Measurements from ENCODE around the gene EPHB2. TPM values are rescaled to one million over a fixed set of nuclear protein-coding genes. Genes with fewer than 3 reads are reported as not detected.

Gene EPHB2
- total RNA-seq, 1 donor from 2014 or later = 6.0 TPM

DNA sequence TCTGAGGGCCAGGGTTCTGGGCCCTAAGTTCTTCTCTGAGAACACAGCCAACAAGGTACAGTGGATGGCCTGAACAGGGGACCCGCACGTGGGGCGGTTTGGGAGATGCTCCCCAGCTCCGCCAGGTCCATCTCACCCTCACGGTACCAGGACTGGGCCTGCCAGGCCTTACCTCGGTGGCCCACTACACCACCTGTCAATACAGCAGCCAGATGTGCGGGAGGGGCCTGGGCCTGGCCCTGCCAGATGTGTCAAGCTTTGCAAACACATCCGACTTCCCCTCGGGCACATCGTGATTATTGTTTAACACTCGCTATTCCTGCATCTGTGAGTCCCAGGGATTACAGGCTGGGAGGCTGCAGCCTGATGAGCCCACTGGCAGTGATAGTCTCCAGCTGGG, 139.6 kb downstream of the EPHB2 start:
- DNase-seq (no peak), ATAC-seq (no peak)
- no peak overlapping the region for H3K27ac ChIP-seq
- no peaks in the 10 kb centered on the region for H3K36me3 ChIP-seq
- intact Hi-C loops (cut with DNase I) = no loop called here
- H3K4me3 ChIP-seq = no peak overlapping the region
- H3K4me1 ChIP-seq = no peaks in the 10 kb centered on the region
- no peaks in the 10 kb centered on the region for H3K9me3 ChIP-seq
- no peaks in the 10 kb centered on the region for H3K27me3 ChIP-seq
- TF ChIP-seq, protein P1, sequence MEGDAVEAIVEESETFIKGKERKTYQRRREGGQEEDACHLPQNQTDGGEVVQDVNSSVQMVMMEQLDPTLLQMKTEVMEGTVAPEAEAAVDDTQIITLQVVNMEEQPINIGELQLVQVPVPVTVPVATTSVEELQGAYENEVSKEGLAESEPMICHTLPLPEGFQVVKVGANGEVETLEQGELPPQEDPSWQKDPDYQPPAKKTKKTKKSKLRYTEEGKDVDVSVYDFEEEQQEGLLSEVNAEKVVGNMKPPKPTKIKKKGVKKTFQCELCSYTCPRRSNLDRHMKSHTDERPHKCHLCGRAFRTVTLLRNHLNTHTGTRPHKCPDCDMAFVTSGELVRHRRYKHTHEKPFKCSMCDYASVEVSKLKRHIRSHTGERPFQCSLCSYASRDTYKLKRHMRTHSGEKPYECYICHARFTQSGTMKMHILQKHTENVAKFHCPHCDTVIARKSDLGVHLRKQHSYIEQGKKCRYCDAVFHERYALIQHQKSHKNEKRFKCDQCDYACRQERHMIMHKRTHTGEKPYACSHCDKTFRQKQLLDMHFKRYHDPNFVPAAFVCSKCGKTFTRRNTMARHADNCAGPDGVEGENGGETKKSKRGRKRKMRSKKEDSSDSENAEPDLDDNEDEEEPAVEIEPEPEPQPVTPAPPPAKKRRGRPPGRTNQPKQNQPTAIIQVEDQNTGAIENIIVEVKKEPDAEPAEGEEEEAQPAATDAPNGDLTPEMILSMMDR (IDR thresholded peaks at IDR 0.05) = no peak

DNA sequence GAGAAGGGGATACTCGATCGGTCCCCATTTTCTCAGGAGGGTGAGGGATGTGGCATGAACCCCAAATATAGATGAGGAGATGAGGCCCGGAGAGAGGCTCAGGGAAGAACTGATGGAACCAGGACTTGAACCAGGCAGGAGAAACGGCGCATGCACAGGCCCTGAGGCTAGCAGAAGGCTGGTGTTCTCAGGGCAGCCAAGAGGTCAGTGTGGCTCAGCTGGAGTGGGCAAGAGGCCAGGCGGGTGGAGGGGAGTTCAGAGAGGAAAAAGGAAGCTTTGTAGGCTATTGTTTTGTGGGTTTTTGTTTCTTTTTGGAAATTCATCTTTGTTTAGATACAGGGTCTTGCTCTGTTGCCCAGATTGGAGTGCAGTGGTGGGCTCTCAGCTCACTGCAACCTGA, 140.0 kb downstream of the EPHB2 start:
- TF ChIP-seq, protein P1 (IDR thresholded peaks at IDR 0.05) = no peak
- H3K4me1 ChIP-seq = no peaks in the 10 kb centered on the region
- no peaks in the 10 kb centered on the region for H3K27me3 ChIP-seq
- ATAC-seq = no peak
- no peaks in the 10 kb centered on the region for H3K36me3 ChIP-seq
- DNase-seq = no peak
- H3K4me3 ChIP-seq = no peak overlapping the region
- no peaks in the 10 kb centered on the region for H3K9me3 ChIP-seq
- intact Hi-C loops (cut with DNase I) = no loop called here
- H3K27ac ChIP-seq = no peak overlapping the region

DNA sequence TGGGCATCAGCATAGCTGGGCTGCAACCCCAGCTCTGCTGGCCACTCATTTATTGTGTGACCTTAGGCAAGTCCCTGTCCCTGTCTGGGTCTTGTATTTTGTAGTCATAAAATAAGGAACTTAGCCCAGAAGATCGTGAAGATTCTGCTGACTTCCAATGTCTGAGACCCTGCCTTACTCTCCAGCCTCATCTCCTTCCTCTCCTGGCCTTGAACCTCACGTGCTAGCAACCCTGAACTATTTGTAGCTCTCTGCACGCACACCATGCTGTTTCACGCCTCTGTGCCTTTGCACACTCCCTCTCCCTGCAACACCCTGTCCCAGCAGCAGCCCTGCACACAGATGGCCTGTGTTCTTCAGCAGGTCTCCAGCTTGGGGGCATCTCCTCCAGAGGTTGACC, 140.9 kb downstream of the EPHB2 start:
- no peak for DNase-seq
- ATAC-seq = peak; percentile 26
- intact Hi-C loops (cut with DNase I) = no loop called here
- Histone ChIP-seq H3K27ac (no peak overlapping the region), H3K9me3 (no peaks in the 10 kb centered on the region), H3K4me3 (no peak overlapping the region), H3K36me3 (no peaks in the 10 kb centered on the region), H3K27me3 (no peaks in the 10 kb centered on the region), H3K4me1 (no peaks in the 10 kb centered on the region)
- TF ChIP-seq, protein P1 (IDR thresholded peaks at IDR 0.05) = no peak

DNA sequence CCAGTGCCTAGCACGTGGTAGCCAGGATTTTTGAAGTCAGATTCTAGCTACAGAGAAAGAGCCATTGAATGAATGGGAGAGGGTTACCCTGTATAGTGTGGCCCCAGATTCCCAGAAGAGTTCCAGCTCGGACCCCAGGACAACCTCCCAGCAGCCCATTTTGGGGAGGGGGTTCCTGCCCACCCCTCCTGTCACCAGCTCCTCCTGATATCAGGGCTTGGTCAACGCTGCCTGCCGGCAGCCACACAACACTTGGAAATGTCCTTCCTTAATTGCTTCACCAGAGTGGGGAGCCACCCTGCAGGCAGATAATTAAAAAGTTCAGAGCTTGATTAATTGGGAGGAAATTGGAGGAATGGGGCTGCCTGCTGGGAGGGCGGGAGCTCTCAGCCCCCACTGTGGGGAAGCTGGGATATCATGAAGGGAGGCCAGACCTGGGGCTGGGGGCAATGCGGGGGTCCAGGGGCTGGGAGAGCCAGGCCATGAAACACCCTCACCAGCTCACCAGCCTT, 141.6 kb downstream of the EPHB2 start:
- Histone ChIP-seq H3K9me3 (no peaks in the 10 kb centered on the region), H3K4me3 (no peak overlapping the region), H3K4me1 (no peaks in the 10 kb centered on the region), H3K27ac (no peak overlapping the region), H3K27me3 (no peaks in the 10 kb centered on the region), H3K36me3 (no peaks in the 10 kb centered on the region)
- ATAC-seq (no peak), DNase-seq (no peak)
- TF ChIP-seq, protein P1 (IDR thresholded peaks at IDR 0.05) = no peak
- intact Hi-C loops (cut with DNase I) = no loop called here

DNA sequence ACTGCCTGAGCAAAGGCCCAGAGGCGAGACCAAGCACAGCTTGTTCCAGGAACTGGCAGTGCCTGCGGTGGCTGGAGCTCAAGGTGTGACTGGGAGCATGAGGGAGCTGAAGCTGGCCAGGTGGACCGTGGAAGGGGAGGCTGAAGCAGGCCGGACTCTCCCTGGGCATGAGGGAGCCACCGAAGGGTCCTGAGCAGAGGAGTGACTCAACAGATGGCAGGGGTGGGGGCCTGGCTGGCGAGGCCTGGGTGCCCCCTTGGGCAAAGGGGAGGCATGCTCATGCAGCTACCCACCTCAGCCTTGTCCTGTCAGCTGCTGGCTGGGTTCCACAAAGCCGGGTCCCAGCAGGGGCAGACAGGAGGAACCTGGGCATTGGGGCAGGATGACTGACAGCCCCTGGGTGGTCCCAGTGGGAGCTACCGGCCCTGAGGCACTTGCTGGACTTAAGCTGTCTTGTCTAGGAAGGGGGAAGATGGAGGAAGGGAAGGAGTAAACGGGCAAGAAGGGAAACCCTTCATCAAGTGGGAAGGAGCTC, 143.1 kb downstream of the EPHB2 start:
- no peak for DNase-seq
- intact Hi-C loops (cut with DNase I) = no loop called here
- H3K4me3 ChIP-seq = no peak overlapping the region
- H3K36me3 ChIP-seq = no peaks in the 10 kb centered on the region
- TF ChIP-seq, protein P1 (IDR thresholded peaks at IDR 0.05) = no peak
- no peak overlapping the region for H3K27ac ChIP-seq
- no peaks in the 10 kb centered on the region for H3K9me3 ChIP-seq
- no peaks in the 10 kb centered on the region for H3K27me3 ChIP-seq
- no peaks in the 10 kb centered on the region for H3K4me1 ChIP-seq
- ATAC-seq = no peak

All from upper lobe of right lung (tissue), 1 donor.